GM12872 (cell line): Measurements from ENCODE around the gene COL23A1.

Experiments used
- TF ChIP-seq, protein P1 (sequence below): IDR thresholded peaks from 3 replicates; pipeline ENCODE4 v1.5.1; 2011; ENCODE audit warnings: low read depth, mild to moderate bottlenecking, low read length, moderate library complexity; ENCODE audit not compliant: insufficient read depth

Gene COL23A1

DNA sequence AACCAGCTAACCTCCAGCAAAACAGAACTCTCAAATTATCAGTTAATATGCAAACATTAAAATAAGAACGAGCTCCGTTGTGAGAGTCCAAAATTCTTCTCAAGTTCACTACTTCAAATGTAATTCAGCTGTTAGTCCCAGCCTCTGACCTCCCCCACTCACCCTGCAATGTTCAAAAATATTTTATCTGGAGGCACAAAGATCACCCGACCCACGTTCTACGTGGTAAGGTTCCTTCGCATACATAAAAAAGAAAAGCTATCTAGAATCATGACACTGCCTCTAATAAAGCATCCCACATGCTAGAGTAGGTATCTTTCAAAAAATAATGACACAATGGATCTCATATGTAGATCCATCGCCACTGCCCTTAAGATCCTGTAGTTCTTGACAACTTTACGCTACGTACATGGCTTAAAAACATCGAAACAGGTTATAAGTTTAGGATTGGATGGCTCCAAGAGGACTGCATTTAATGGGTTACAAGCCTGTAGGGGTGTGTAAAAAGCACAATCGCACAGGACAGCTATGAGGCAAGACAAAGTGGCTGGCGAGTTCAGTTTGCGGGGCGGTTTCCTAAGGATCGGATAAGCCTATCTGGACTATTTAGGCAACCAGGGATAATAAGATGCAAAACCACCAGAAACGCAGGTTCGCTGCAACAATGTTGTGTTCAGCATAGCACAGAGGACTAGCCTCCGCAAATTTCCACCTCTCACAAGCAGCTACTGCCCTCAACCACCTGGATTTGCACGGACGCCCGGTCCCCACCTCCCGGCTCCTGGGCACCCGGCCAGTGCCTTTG lies 35.7 kb upstream of the COL23A1 start:
- TF ChIP-seq, protein P1, sequence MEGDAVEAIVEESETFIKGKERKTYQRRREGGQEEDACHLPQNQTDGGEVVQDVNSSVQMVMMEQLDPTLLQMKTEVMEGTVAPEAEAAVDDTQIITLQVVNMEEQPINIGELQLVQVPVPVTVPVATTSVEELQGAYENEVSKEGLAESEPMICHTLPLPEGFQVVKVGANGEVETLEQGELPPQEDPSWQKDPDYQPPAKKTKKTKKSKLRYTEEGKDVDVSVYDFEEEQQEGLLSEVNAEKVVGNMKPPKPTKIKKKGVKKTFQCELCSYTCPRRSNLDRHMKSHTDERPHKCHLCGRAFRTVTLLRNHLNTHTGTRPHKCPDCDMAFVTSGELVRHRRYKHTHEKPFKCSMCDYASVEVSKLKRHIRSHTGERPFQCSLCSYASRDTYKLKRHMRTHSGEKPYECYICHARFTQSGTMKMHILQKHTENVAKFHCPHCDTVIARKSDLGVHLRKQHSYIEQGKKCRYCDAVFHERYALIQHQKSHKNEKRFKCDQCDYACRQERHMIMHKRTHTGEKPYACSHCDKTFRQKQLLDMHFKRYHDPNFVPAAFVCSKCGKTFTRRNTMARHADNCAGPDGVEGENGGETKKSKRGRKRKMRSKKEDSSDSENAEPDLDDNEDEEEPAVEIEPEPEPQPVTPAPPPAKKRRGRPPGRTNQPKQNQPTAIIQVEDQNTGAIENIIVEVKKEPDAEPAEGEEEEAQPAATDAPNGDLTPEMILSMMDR, result no peak

DNA sequence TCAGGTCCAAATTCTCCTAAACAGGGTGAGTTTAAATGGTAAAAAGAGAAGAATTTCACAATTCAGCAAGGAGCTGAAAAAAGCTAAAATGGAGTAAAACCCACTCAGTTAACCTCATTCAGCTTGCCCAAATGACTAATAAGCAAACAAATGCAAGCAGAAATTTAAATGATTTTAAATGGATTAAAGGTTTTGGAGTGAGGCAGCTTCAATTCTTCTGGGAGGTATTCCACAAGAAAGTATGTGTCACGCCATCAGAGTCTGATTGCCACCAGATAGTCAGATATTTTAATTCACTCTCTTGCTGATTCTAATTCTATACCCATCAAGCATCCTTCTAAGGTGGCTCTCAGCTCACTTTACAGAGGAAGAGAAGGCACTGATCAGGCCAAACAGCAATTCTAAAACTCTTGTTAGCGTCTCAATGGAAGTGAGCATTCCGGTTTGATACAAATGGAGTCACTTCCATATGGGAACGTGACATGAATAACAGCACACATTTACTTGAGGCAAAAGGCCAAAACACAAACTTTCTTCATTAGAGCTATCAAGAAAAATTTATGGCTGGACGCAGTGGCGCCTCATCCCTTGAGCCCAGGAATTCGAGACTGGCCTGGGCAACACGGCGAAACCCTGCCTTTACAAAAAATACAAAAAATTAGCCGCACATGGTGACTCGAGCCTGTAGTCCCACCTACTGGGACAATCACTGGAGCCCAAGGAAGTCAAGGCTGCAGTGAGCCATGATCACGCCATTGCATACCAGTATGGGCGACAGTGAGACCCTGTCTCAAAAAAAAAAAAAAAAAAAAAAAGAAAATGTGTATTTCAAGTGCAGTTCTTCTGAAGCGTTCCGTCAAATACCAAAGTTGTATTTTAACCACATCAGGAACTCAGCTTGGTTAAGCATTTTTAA lies 34.7 kb upstream of the COL23A1 start:
- TF ChIP-seq, protein P1, result no peak

DNA sequence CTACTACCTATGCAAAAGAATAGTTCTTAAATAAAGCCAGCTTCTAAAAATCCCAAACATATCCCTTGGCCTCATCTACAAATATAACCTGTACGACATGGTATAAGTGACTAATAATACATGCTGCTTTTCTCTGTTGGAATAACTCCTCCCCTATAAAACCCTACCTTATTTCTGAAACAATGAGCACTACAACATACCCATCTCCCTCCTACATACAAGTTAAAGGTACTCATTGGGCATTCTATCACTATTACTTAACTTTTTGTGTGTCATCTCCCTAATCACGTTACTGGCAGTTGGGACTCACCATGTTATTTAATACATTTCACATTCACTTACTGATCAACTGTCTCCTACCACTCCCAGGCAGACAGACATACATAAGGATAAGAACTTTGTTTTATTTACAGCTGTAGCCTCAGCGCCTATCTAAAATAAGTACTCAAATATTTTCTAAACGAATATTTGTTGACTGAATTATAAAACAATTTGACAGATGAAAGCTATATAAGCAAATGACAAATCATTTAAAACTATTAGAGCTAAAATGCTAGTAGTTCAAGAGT lies 32.6 kb upstream of the COL23A1 start:
- TF ChIP-seq, protein P1, result no peak

DNA sequence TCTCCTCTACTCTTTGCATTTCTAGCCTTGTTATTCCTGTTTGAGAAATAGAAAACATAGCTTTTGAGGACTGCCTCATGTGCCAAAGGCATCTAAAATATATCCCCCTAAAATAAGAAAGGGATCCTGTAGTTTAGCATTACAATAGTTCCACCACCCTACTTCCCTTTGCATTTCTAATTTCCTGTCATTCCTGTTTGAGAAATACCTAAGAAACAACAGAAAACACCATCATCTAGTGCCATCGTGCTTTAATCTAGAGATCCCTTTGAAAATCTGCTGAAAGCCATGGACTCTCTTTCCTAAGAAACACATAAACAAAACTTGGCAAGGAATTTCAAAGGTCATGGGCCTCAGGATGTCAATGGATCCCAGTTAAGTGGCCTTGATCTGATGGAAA lies 29.2 kb upstream of the COL23A1 start:
- TF ChIP-seq, protein P1, result no peak

DNA sequence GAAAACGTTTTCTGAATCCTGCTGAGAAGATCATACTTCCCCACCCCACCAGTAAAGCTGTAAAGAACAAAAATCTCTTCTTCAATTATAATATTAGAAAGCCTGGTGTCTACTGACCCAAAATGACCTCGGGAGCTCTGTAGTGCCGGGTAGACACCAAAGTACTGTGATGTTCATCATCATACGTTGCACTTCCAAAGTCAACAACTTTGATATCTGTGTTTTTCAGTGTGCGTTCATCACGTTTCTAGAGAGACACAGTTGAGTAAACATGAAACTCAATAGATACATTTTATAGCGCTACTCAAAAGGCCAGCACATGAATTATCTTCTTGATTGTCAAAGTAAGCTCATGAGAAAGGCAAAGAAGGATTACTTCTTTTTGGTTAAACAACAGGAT lies 22.1 kb upstream of the COL23A1 start:
- TF ChIP-seq, protein P1, result no peak

DNA sequence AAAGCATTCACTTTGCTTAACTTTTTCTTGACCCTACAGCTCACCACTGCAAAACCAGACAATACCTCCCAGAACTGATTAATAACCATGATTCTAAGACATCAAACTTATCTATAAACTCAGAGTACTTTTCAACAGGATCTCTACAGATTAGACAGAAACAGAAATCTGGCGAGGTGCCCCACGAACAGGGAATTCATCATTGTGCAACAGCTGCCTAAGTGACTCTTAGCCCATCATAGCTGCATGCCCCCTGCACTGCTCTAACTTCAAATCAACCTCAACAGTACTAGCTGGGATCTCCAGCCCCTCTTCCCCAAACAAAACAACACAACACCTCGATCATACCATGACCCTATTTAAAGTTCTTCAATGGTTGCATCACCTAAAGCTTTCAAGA lies 16.1 kb upstream of the COL23A1 start:
- TF ChIP-seq, protein P1, result no peak

DNA sequence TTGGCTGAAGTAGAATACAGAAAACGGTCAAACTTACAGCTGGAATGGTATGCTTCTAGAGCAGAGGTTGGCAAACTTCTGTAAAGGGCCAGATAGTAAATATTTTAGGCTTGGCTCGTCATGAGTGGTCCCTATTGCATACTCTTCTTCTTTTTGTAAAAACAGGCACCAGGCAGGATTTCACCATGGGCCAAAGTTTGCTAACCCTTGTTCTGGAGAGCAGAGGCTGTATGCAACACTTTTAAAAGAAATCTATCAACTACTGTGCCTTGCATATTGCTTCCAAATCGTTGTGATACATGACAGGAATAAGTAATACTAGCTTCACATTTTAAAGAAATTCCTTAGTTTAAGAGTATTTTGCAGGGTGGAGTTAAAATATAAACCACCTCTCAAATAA lies 15.6 kb upstream of the COL23A1 start:
- TF ChIP-seq, protein P1, result no peak
